Pons (tissue), 1 donor: ENCODE data around the gene CRACR2A.

ENCODE experiments used
- DNase-seq: peaks from one replicate; pipeline ENCODE4 v3.0.0-alpha.2; 2016; ENCODE audit warnings: low spot score

CRACR2A gene

DNA sequence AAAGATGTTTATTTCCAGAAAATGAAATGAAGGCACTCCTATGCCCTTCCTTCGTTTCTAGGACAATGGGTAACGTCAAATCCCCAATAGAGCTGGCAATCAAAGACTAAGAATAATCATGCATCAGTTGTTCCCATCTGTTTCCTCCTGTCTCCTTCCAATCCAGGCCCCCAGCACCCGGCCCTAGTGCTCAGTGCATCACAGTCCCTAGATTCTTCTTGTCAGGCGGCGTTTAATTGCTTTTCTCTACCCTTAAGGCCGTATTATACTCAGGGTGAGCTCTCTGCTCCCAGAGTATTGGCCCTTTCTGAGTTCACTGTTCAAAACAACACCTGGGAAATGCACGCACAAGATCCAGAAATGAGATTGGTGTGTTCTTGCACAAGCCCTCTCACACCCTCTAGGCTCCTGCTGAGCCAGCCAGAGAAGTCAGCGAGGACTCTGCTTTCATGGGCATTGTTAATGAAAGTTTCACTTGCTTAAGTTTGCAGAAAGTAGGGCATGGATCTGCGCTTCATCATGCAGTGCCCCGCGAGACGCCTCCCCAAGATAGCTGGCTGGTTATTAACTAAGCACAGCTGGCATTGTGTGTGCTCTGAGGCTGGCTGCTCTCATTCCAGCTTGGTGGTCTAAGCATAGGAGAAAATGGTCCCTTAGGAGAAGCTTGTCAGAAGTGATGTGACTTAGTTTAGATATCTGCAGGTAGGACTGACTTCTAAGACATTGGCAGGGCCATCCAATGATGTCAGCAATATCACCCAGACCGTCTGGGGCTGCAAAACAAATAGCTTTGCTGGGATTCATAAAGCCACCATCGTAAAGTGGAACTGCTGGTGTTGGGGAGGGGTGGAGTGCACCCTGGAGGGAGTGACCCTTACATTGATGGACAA lies 28.7 kb downstream of the CRACR2A start:
- no peak for DNase-seq

DNA sequence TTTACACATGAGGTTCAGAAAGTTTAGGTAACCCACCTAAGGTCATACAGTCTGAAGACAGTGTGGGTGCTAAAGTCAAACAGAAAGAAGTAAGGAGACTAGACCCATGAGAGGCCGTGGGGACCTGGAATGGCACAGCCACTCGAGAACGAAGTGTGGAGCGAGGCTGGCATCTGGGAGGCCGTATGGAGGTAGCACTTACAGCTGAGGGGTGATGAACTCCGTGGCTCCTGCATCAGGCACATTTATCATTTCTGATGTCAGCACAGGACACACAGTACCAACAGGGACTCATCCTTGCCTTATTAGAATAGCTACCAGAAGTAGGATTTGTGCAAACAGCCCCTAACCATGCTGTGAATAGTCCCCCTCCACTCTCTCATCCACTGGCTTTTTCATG lies 30.5 kb downstream of the CRACR2A start:
- no peak for DNase-seq

DNA sequence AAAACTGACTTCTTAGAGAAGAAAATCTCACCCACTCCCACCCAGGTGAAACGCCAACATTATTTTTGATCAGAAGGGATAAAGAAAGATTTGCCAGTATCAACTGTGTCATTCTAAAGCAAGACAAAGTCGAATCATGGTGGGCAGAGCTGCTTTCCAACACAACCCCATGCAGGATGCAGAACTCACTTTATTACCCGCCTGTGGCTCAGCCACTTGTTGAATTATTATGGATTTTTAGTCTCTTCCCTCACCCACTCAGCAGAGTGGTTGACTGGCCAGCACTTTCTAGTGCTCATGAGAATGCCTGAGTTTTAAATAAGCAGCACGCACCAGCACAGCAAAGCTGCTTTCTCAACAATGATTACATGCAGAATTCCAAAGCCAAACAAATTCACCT lies 32.1 kb downstream of the CRACR2A start:
- no peak for DNase-seq

- no peak for DNase-seq
These were observed 34.8 kb downstream of the CRACR2A start for GRCh38 chr12:3718100-3718499.

DNA sequence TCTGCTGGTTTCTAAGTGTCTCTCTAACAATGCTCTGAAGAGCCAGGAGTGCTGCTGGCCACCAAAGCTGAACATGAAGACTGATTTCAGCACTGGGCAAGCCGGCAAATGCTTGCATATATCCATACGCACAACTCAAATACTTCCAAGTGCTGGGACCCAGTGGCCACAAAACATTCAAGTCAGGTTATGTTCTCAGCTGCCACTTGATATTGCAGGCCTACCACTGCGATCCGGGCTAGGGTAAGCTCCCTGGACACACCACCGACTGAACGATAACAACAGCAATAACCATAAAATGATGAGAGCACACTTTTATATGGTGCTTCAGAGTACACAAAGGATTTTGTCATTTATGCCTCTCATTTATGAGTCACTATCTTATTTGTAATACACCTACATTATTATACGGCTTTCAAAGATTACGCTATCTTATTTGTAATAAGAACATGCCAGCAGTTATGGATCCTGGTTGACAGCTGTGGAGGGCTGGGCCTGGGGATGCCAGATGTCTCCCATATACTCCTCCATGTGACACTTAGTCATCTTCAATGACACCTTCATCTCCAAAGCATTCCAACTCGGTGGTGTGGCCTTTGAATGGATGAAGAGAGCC lies 35.5 kb downstream of the CRACR2A start:
- DNase-seq, result no peak

DNA sequence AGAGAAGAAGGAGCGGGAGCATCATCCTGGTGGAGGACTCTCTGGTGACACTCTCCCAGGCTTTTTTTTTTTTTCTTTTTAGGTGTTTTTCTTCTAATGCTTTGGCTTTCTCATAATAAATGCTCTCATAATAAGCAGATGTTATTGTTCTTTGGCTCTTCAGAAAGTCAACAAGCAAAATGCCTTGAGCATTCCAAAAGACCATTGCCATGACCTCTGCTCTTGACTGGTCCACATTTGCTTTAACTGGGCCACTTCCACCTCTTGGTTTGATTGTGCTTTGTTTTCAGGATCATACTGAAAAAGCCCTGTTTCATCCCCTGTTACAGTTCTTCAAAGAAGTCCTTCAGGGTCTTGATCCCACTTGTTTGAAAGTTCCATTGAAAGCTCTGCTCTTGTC lies 36.9 kb downstream of the CRACR2A start:
- DNase-seq, result no peak

DNA sequence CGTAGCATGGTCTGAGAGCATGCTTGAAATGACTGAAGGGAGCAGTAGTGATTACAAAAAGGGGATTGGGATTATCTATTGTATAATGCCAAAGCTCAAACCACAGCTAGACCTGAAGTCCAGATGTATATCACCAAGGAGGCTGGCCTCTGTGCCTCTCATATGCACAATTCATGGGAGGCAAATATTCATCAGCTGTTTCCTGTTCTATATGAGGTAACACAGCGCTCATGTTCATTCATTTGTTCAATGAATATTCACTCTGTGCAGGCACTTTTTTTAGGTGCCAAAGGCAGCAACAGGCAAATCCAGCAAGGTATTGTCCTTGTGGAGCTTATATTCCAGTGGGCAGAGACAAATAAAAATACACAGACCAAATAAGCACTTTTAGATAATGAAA lies 39.0 kb downstream of the CRACR2A start:
- DNase-seq, result no peak

DNA sequence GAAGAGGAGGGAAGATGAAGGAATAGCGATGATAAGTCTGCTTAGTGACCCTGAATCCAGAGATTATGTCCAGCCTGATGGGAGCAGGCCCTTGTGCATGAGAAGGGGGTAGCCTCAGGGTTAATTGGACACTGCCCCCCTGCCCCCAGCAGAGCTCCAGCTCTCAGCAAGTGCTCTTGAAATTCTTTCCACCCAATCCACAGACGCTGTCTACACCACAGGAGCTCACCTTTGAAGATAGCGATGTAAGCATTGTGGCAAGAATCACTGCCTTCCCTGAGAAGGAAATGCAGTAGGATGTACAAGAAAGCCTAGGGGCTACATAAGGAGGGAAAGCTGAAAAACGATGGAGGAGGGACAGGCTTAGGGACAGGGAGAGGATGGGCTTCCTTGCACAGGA lies 39.4 kb downstream of the CRACR2A start:
- no peak for DNase-seq

GRCh38 chr12:3712209-3712992 lies 40.5 kb downstream of the CRACR2A start:
- no peak for DNase-seq

GRCh38 chr12:3705354-3705675 lies 47.6 kb downstream of the CRACR2A start:
- no peak for DNase-seq

- no peak for DNase-seq
These were observed 48.2 kb downstream of the CRACR2A start for GRCh38 chr12:3704512-3705353.

DNA sequence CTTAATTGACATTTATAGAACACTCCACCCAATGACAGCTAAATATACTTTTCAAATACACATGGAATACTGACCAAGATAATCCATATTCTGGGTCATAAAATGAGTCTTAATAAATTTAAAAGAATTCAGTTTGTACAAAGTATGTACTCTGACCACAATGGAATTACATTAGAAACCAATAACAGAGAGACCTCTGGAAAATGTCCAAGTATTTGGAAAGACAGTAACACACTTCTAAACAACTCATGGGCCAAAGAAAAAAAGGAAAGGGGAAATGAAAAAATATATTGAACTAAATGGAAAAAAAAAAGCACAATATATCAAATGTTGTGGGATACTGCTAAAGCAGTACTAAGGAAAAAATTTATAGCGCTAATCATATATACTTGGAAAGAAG lies 52.0 kb downstream of the CRACR2A start:
- DNase-seq, result no peak

- no peak for DNase-seq
These were observed 54.5 kb downstream of the CRACR2A start for GRCh38 chr12:3698218-3698974.

- no peak for DNase-seq
These were observed 55.5 kb downstream of the CRACR2A start for GRCh38 chr12:3697311-3697870.

DNA sequence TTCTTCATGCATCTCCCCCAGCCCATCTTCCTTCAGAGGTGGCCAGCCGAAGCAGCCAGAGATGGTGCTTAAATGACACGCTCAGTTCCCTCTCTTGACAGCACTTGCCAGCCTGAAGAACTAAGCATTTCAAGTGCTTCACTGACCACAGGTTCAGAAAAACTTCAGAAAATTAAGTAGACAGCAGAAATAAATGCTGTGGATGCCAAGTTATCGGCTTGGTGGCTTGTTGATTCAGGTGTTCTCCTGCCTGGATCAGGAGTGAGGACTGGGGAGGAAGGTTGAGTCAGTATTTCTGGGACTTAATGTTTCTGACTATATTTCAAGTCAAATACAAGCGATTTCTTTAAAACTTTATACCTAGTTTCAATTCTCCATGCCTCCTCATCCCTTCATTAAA lies 58.2 kb downstream of the CRACR2A start:
- DNase-seq, result no peak

DNA sequence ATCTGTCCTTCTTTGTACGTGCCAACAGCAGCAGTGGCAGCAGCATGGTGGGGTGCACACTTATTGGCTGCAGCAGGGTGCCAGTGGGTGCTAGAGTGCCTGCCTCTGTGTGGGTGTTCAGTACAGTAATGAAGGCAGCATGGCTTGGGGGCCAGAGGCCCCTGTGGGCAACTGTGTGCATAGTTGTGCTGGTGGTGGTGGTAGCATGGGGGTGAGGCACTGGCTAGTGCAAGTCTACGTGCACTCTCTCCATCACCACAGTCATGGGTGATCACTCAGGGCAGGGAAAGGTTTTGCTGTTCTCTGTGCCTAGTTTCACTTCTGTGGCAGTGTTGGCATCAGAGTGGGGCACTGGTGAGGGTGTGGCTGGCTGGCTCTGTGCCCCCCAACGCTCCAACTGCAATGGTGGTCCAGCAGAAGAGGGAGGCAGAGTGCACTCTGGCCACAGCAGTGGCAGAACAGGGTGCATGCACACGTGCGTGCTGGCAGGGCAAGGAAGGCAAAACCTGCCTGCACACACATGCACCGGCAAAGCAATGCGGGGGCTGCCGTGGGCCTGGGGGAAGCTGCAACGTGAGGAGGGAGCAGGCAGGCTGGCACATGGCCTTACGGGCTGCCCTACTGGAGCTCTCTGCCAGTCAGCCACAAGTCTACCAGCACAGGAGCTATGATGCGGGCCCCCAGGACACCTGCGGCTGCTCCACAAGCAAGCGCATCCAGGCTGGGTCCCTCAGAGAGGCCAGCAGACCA lies 60.1 kb downstream of the CRACR2A start:
- no peak for DNase-seq

GRCh38 chr12:3686463-3686862 lies 66.4 kb downstream of the CRACR2A start:
- DNase-seq, result no peak

DNA sequence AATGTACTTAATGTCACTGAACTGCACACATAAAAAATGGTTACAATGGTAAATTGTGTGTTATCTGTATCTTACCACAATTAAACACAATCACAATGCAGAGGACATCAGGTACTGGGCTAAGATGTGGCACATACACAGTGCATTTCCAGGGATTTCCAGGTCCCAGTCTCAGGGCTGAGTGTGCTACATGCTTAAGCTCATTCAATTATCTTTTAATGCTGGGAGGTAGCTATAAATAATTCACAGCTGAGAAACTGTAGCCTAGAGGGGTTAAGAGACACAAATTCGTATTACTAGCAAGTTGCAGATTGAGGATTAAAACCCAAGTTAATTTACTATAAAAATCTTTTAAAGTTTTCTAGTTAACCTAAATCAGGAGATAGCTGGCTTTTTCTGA lies 67.1 kb downstream of the CRACR2A start:
- no peak for DNase-seq

DNA sequence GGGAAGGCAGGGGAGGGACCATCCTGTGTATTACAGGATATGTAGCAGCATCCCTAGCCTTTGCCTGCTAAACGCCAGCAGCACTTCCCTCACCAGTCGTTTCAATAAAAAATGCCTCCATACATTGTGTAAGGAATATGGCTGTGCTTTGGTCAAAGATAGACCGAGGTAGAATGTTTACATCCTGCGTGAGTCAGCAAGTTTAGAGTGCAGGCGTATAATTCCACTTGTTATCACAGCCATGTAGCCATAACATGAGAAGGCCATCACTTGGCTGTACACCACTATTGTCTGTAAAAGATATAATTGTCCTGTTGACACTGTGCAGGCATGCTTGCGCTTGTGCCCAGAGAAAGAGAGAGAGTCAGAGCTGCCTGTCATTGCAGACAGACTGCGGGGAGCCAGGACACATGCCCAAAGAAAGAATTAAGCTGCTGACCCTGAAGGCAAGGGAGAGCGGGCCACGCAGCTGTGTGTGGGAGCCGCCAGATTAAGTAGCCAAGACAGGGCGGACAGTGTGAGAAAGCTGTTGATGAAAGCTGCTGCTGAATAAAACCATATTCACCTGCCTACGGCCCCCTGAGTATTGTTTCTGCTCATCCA lies 68.4 kb downstream of the CRACR2A start:
- DNase-seq, result no peak

- no peak for DNase-seq
These were observed 69.2 kb downstream of the CRACR2A start for GRCh38 chr12:3683670-3684069.
